IPS-20b (cell line): ENCODE results near the gene GPR173.

Experiments
- H3K27ac ChIP-seq: one replicate; pipeline ENCODE4 v1.5.1; 2013; ENCODE audit warnings: low read length
- H3K27me3 ChIP-seq: 2 replicates; pipeline ENCODE4 v1.6.1; 2013; ENCODE audit warnings: mild to moderate bottlenecking, low read length, inconsistent platforms; ENCODE audit not compliant: insufficient read depth
- H3K36me3 ChIP-seq: 2 replicates; pipeline ENCODE4 v1.6.1; 2013; ENCODE audit warnings: low read depth, mild to moderate bottlenecking, inconsistent platforms, low read length, moderate library complexity; ENCODE audit not compliant: insufficient read depth
- H3K4me1 ChIP-seq: 2 replicates; pipeline ENCODE4 v1.6.1; 2013; ENCODE audit warnings: mild to moderate bottlenecking, control low read depth, inconsistent platforms, low read length, moderate library complexity; ENCODE audit not compliant: insufficient read depth
- H3K4me3 ChIP-seq: 2 replicates; pipeline ENCODE4 v1.5.1; 2013; ENCODE audit warnings: mild to moderate bottlenecking, low read length, inconsistent platforms
- H3K9ac ChIP-seq: 2 replicates; pipeline ENCODE4 v1.6.1; 2013; ENCODE audit warnings: low read depth, mild to moderate bottlenecking, inconsistent platforms, low read length, moderate library complexity
- H3K9me3 ChIP-seq: 2 replicates; pipeline ENCODE4 v1.6.1; 2013; ENCODE audit warnings: mild to moderate bottlenecking, low read depth, low read length, inconsistent platforms; ENCODE audit not compliant: insufficient read depth

Gene GPR173

GRCh38 chrX:53093177-53093655 is 44.6 kb downstream of the GPR173 start:
- H3K9ac ChIP-seq, result peak overlapping the region; percentile 80; the same call in 1 of the 2 replicates

GRCh38 chrX:53093748-53094581 is 45.4 kb downstream of the GPR173 start, which contains the start of gene KANTR:
KANTR (plus strand) TSS chrX:53094142; CDS start chrX:53124273, 30,131 bp downstream.
- Histone ChIP-seq H3K36me3 (no peaks in the 10 kb centered on the region), H3K4me1 (no peaks in the 10 kb centered on the region), H3K4me3 (peak within 1 kb of the TSS; percentile 90), H3K27ac (peak within 1 kb of the TSS; percentile 80), H3K27me3 (no peaks in the 10 kb centered on the region), H3K9me3 (no peaks in the 10 kb centered on the region), H3K9ac (peak within 1 kb of the TSS; percentile 80; the same call in 1 of the 2 replicates)

More at GRCh38 chrX:53093177-53093655, 44.6 kb downstream of the GPR173 start:
- Histone ChIP-seq H3K4me3 (peak overlapping the region; percentile 90), H3K36me3 (no peaks in the 10 kb centered on the region), H3K27ac (peak overlapping the region; percentile 80), H3K27me3 (no peaks in the 10 kb centered on the region), H3K9me3 (no peaks in the 10 kb centered on the region), H3K4me1 (no peaks in the 10 kb centered on the region)

DNA sequence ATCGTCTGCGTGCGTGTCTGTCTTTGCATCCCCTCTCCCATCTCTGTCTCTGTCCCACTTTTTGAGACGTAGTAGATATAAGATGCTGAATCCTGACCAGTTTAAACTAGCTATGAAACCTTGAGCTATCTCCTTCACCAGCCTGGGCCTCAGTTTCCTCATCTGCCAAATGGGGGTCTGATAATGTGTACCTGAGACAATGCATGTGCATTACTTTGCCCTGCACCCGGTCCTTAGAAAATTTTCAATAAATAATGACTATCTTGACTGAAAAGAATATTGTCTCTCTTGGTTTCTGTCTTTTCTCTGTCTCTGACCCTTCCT is 46.0 kb downstream of the GPR173 start:
- H3K27ac ChIP-seq, result no peak overlapping the region
- H3K9ac ChIP-seq, result peak overlapping the region; percentile 79; the same call in 1 of the 2 replicates
- H3K4me1 ChIP-seq, result no peaks in the 10 kb centered on the region
- H3K36me3 ChIP-seq, result no peaks in the 10 kb centered on the region
- H3K4me3 ChIP-seq, result peak overlapping the region; percentile 90
- H3K9me3 ChIP-seq, result no peaks in the 10 kb centered on the region
- H3K27me3 ChIP-seq, result no peaks in the 10 kb centered on the region

DNA sequence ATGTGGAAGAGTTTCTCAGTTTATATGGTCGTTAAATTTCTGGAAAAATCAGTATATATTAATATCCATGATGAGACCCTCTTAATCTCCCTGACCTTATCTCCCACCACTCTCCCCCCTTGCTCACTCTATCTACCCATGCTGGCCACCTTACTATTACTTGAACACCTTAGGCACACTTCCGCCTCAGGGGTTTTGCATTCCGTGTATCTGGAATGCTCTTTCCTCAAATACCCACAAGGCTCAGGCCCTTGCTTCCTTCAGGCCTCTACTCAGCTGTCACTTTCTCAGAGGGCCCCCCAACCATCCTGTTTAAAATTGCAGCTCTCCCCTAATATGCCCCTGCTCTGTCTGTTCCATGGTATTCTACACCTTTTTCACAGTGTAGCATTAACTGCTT is 47.2 kb downstream of the GPR173 start:
- no peaks in the 10 kb centered on the region for H3K4me1 ChIP-seq
- H3K9ac ChIP-seq, result no peak overlapping the region
- no peak overlapping the region for H3K27ac ChIP-seq
- no peaks in the 10 kb centered on the region for H3K27me3 ChIP-seq
- H3K9me3 ChIP-seq, result no peaks in the 10 kb centered on the region
- H3K4me3 ChIP-seq, result no peak overlapping the region
- no peaks in the 10 kb centered on the region for H3K36me3 ChIP-seq

- Histone ChIP-seq H3K9me3 (no peaks in the 10 kb centered on the region), H3K4me1 (no peaks in the 10 kb centered on the region), H3K4me3 (no peak overlapping the region), H3K36me3 (no peaks in the 10 kb centered on the region; the same call in 1 of the 2 replicates), H3K27ac (no peak overlapping the region), H3K27me3 (no peaks in the 10 kb centered on the region), H3K9ac (no peak overlapping the region)
These were observed 66.4 kb downstream of the GPR173 start for GRCh38 chrX:53114864-53115549.

GRCh38 chrX:53115550-53115874 is 66.9 kb downstream of the GPR173 start:
- H3K9me3 ChIP-seq, result no peaks in the 10 kb centered on the region
- H3K4me3 ChIP-seq, result no peak overlapping the region
- H3K27ac ChIP-seq, result no peak overlapping the region
- no peak overlapping the region for H3K9ac ChIP-seq
- H3K27me3 ChIP-seq, result no peaks in the 10 kb centered on the region
- H3K36me3 ChIP-seq, result no peaks in the 10 kb centered on the region
- H3K4me1 ChIP-seq, result no peaks in the 10 kb centered on the region

DNA sequence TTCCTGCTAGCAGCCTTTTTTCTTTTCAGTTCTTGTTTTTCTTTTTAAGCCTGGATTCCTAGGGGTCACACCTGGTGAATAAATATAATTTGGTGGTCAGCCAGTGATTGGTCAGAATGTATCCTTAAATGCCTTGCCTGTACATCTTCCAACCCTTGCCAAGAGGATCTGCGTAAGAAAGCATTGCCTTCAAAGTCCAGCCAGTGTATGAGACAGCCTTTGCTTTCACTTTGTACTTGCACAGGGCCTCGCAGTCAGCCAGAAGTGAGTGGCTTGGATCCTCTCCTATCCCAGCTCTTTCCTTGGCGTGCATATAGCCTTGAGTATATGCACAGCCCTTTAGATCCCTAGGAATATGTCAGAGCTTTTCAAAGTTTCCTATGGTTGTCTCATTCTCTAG is 67.5 kb downstream of the GPR173 start:
- no peaks in the 10 kb centered on the region for H3K36me3 ChIP-seq
- no peaks in the 10 kb centered on the region for H3K27me3 ChIP-seq
- H3K9me3 ChIP-seq, result no peaks in the 10 kb centered on the region
- H3K4me3 ChIP-seq, result no peak overlapping the region
- H3K4me1 ChIP-seq, result no peaks in the 10 kb centered on the region
- H3K9ac ChIP-seq, result no peak overlapping the region
- H3K27ac ChIP-seq, result no peak overlapping the region

GRCh38 chrX:53122013-53122412 is 73.4 kb downstream of the GPR173 start:
- no peak overlapping the region for H3K4me3 ChIP-seq
- H3K4me1 ChIP-seq, result no peaks in the 10 kb centered on the region
- no peak overlapping the region for H3K27ac ChIP-seq
- no peaks in the 10 kb centered on the region for H3K36me3 ChIP-seq
- H3K9me3 ChIP-seq, result no peaks in the 10 kb centered on the region
- no peaks in the 10 kb centered on the region for H3K27me3 ChIP-seq
- no peak overlapping the region for H3K9ac ChIP-seq

DNA sequence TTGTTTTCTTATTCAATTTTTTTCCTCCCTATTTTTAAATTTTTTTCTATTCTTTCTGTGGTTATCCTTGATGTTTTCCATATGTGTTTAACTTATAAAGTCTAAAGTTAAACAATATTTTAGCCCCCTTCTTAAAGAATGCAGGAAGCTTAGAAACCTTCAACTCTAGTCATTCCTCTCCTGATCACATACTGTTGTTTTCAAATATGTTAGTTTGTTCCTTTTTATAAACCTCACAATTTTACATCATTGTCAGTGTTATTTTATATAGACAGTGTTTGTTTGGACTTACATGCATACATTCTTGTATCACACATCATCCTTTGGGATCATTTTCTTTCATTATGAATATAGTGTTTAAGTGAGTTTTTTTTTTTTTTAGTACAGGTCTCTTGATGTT is 76.9 kb downstream of the GPR173 start:
- no peak overlapping the region for H3K4me3 ChIP-seq
- no peaks in the 10 kb centered on the region for H3K9me3 ChIP-seq
- no peak overlapping the region for H3K9ac ChIP-seq
- H3K4me1 ChIP-seq, result no peaks in the 10 kb centered on the region
- H3K27ac ChIP-seq, result no peak overlapping the region
- no peaks in the 10 kb centered on the region for H3K27me3 ChIP-seq
- no peaks in the 10 kb centered on the region for H3K36me3 ChIP-seq

GRCh38 chrX:53126377-53126776 is 77.8 kb downstream of the GPR173 start:
- no peak overlapping the region for H3K27ac ChIP-seq
- H3K9ac ChIP-seq, result no peak overlapping the region
- no peaks in the 10 kb centered on the region for H3K36me3 ChIP-seq
- H3K4me3 ChIP-seq, result no peak overlapping the region
- H3K4me1 ChIP-seq, result no peaks in the 10 kb centered on the region
- H3K9me3 ChIP-seq, result no peaks in the 10 kb centered on the region
- H3K27me3 ChIP-seq, result no peaks in the 10 kb centered on the region

- H3K4me3 ChIP-seq, result no peak overlapping the region
- no peaks in the 10 kb centered on the region for H3K9me3 ChIP-seq
- no peaks in the 10 kb centered on the region for H3K4me1 ChIP-seq
- H3K27me3 ChIP-seq, result no peaks in the 10 kb centered on the region
- H3K27ac ChIP-seq, result no peak overlapping the region
- H3K36me3 ChIP-seq, result no peaks in the 10 kb centered on the region
- no peak overlapping the region for H3K9ac ChIP-seq
These were observed 79.6 kb downstream of the GPR173 start for GRCh38 chrX:53128097-53128749.
